Keratinocyte (primary cell): ENCODE measurements around the gene PTBP3.

Experiments used
- EZH2 ChIP-seq: IDR thresholded peaks from one replicate; pipeline ENCODE4 v1.6.1; 2012; ENCODE audit warnings: inconsistent platforms, mild to moderate bottlenecking, low read length, moderate library complexity
- TF ChIP-seq, protein P1 (sequence below), 3 experiments: IDR thresholded peaks in 1 of 3; conservative IDR thresholded peaks in 1 of 3; optimal IDR thresholded peaks in 1 of 3; 2 replicates in 2 of 3; 3 replicates in 1 of 3; pipeline versions ENCODE3 to v1.5.1; 2011; ENCODE audit warnings: low read length in 3 of 3, mild to moderate bottlenecking in 3 of 3, moderate library complexity in 2 of 3, control low read depth in 1 of 3, inconsistent platforms in 1 of 3; ENCODE audit not compliant: insufficient read depth in 2 of 3; ENCODE audit errors: extremely low read depth in 1 of 3

DNA sequence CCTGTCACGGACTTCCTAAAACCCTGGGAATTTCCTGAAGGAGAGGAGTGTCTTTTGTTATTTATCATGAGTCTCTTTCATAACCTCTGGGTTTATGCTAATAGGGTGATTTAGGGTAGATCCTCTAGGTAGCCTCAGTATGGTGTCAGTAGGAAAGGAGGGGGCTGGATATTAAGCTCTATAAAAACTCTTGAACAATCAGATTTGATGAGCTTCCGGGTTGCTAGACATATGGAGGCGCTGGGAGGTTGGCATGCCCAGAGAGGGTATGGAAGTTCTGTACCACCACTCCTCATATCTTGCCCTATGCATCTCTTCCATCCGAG, 15.6 kb upstream of the PTBP3 start:
- TF ChIP-seq, protein P1, sequence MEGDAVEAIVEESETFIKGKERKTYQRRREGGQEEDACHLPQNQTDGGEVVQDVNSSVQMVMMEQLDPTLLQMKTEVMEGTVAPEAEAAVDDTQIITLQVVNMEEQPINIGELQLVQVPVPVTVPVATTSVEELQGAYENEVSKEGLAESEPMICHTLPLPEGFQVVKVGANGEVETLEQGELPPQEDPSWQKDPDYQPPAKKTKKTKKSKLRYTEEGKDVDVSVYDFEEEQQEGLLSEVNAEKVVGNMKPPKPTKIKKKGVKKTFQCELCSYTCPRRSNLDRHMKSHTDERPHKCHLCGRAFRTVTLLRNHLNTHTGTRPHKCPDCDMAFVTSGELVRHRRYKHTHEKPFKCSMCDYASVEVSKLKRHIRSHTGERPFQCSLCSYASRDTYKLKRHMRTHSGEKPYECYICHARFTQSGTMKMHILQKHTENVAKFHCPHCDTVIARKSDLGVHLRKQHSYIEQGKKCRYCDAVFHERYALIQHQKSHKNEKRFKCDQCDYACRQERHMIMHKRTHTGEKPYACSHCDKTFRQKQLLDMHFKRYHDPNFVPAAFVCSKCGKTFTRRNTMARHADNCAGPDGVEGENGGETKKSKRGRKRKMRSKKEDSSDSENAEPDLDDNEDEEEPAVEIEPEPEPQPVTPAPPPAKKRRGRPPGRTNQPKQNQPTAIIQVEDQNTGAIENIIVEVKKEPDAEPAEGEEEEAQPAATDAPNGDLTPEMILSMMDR (optimal IDR thresholded peaks at IDR 0.05 in 1 of 3, IDR thresholded peaks at IDR 0.05 in 1 of 3, conservative IDR thresholded peaks at IDR 0.05 in 1 of 3; ENCODE audit: extremely low read depth in 1 of 3, insufficient read depth in 2 of 3, low read length in 3 of 3), result no peak
- no peak for TF ChIP-seq EZH2
